GM21576 (cell line): ENCODE measurements around the gene ATP2A1.
"Not testable (repeated sequence)": the region's sequence is repeated elsewhere in the genome, so short reads cannot be mapped to it uniquely, and the experiment has no call there.

Experiments used
- ATAC-seq: cut with Tn5 transposase; IDR thresholded peaks from one replicate; pipeline ENCODE4 v1.9.1; 2021; ENCODE audit warnings: mild to moderate bottlenecking, moderate library complexity; ENCODE audit not compliant: unreplicated experiment

The ATP2A1 gene

GRCh38 chr16:28880955-28881354, 2.7 kb downstream of the ATP2A1 start:
- ATAC-seq, result no peak

GRCh38 chr16:28881565-28881964, 3.3 kb downstream of the ATP2A1 start:
- not testable (repeated sequence) for ATAC-seq

GRCh38 chr16:28882551-28883160, 4.4 kb downstream of the ATP2A1 start:
- ATAC-seq, result no peak

GRCh38 chr16:28883221-28883996, 5.1 kb downstream of the ATP2A1 start:
- no peak for ATAC-seq

GRCh38 chr16:28884045-28884444, 5.8 kb downstream of the ATP2A1 start:
- no peak for ATAC-seq

- no peak for ATAC-seq
Measured at GRCh38 chr16:28886945-28887344, 8.7 kb downstream of the ATP2A1 start.

- not testable (repeated sequence) for ATAC-seq
Measured at GRCh38 chr16:28890355-28890754, 12.1 kb downstream of the ATP2A1 start.

- no peak for ATAC-seq
Measured at GRCh38 chr16:28891964-28892890, 13.9 kb downstream of the ATP2A1 start.

- ATAC-seq, result no peak
Measured at GRCh38 chr16:28893291-28893690, 15.0 kb downstream of the ATP2A1 start.

- no peak for ATAC-seq
Measured at GRCh38 chr16:28895609-28896008, 17.3 kb downstream of the ATP2A1 start.

GRCh38 chr16:28897826-28898225, 19.5 kb downstream of the ATP2A1 start:
- no peak for ATAC-seq

- no peak for ATAC-seq
Measured at GRCh38 chr16:28898266-28898665, 20.0 kb downstream of the ATP2A1 start.

- ATAC-seq, result no peak
Measured at GRCh38 chr16:28898942-28899341, 20.7 kb downstream of the ATP2A1 start.

GRCh38 chr16:28899882-28900590, 21.7 kb downstream of the ATP2A1 start:
- ATAC-seq, result no peak

- no peak for ATAC-seq
Measured at GRCh38 chr16:28900601-28901000, 22.3 kb downstream of the ATP2A1 start.

GRCh38 chr16:28901862-28902261, 23.6 kb downstream of the ATP2A1 start:
- ATAC-seq, result no peak

GRCh38 chr16:28902909-28903308, 24.6 kb downstream of the ATP2A1 start:
- ATAC-seq, result no peak

- ATAC-seq, result no peak
Measured at GRCh38 chr16:28903344-28904042, 25.2 kb downstream of the ATP2A1 start.

- no peak for ATAC-seq
Measured at GRCh38 chr16:28904363-28904762, 26.1 kb downstream of the ATP2A1 start.

- no peak for ATAC-seq
Measured at GRCh38 chr16:28904828-28905227, 26.5 kb downstream of the ATP2A1 start.
